Naive B cell (primary cell): ENCODE measurements around the gene MCC. TPM values are rescaled to one million over a fixed set of nuclear protein-coding genes. Genes with fewer than 3 reads are reported as not detected.

Experiments used
- ATAC-seq, 2 donors: fragments of 150-1000 bp; cut with Tn5 transposase; 2 replicates each; pipeline ENCODE4 v1.10.0; 2021; ENCODE audit warnings: low read depth in 2 of 2, mild to moderate bottlenecking in 2 of 2, moderate library complexity in 2 of 2
- DNase-seq: peaks from one replicate; pipeline ENCODE4 v3.0.0; 2022
- H3K27ac Mint-ChIP-seq, 6 donors: one replicate each; pipeline ENCODE4 v1.8.0; 2020 to 2022; ENCODE audit warnings: mild to moderate bottlenecking in 6 of 6, mixed read lengths in 6 of 6, moderate library complexity in 5 of 6, inconsistent platforms in 2 of 6
- H3K27me3 Mint-ChIP-seq, 3 donors: one replicate each; pipeline ENCODE4 v1.8.0; 2021 to 2022; ENCODE audit warnings: mixed read lengths in 3 of 3, mild to moderate bottlenecking in 1 of 3
- H3K36me3 Mint-ChIP-seq, 2 donors: one replicate each; pipeline ENCODE4 v1.8.0; 2020 to 2022; ENCODE audit warnings: mixed read lengths in 2 of 2, inconsistent platforms in 1 of 2, mild to moderate bottlenecking in 1 of 2
- H3K4me1 Mint-ChIP-seq, 3 donors: one replicate each; pipeline ENCODE4 v1.8.0; 2020 to 2022; ENCODE audit warnings: mixed read lengths in 3 of 3, inconsistent platforms in 1 of 3, mild to moderate bottlenecking in 1 of 3, moderate library complexity in 1 of 3
- H3K4me3 Mint-ChIP-seq, 8 donors: one replicate each; pipeline ENCODE4 v1.8.0; 2020 to 2022; ENCODE audit warnings: mild to moderate bottlenecking in 8 of 8, mixed read lengths in 8 of 8, moderate library complexity in 8 of 8, inconsistent platforms in 2 of 8
- H3K9me3 Mint-ChIP-seq, 7 donors: one replicate each; pipeline ENCODE4 v1.8.0; 2020 to 2022; ENCODE audit warnings: mixed read lengths in 7 of 7, mild to moderate bottlenecking in 5 of 7, inconsistent platforms in 2 of 7, moderate library complexity in 1 of 7
- polyA plus RNA-seq, 6 donors: library from polyadenylated mRNA; unstranded; fragments of 300-500 nt; fragmentation: Illumina TruSeq; gene quantifications; one replicate each; pipeline ENCODE4 v1.2.3, GENCODE V29; 2021; ENCODE audit warnings: low read depth in 6 of 6

The MCC gene
- polyA plus RNA-seq, 6 donors from 2014 or later: 0.16 to 0.56 (median 0.31) TPM; not detected in 1

GRCh38 chr5:113367586-113367985 lies 120.7 kb downstream of the MCC start:
- H3K9me3 Mint-ChIP-seq: peaks cover 8 to 28% (median 19%) of the 10 kb centered on the region in 7 donors
- no peak overlapping the region for H3K4me3 Mint-ChIP-seq
- H3K27ac Mint-ChIP-seq: no peak overlapping the region
- H3K27me3 Mint-ChIP-seq: peaks cover 17 to 28% (median 21%) of the 10 kb centered on the region in 3 donors
- peaks cover 11 to 21% of the 10 kb centered on the region in 2 donors for H3K36me3 Mint-ChIP-seq
- ATAC-seq: no peak
- H3K4me1 Mint-ChIP-seq: no peaks in the 10 kb centered on the region
- no peak for DNase-seq

- DNase-seq (no peak), ATAC-seq (no peak)
- H3K4me3 Mint-ChIP-seq: no peak overlapping the region
- H3K9me3 Mint-ChIP-seq: peaks cover 8 to 28% (median 19%) of the 10 kb centered on the region in 7 donors
- H3K27me3 Mint-ChIP-seq: peaks cover 4 to 21% (median 11%) of the 10 kb centered on the region in 3 donors
- peaks cover 11 to 21% of the 10 kb centered on the region in 2 donors for H3K36me3 Mint-ChIP-seq
- H3K27ac Mint-ChIP-seq: no peak overlapping the region
- no peaks in the 10 kb centered on the region for H3K4me1 Mint-ChIP-seq
Observed at GRCh38 chr5:113364466-113364865, 123.8 kb downstream of the MCC start.

GRCh38 chr5:113361701-113362100 lies 126.6 kb downstream of the MCC start:
- Mint-ChIP-seq H3K27ac (no peak overlapping the region), H3K4me3 (no peak overlapping the region), H3K9me3 (peaks cover 8 to 28% (median 19%) of the 10 kb centered on the region in 7 donors), H3K36me3 (peaks cover 11 to 21% of the 10 kb centered on the region in 2 donors), H3K4me1 (no peaks in the 10 kb centered on the region), H3K27me3 (peaks cover 0 to 19% (median 5%) of the 10 kb centered on the region in 3 donors)
- DNase-seq (no peak), ATAC-seq (no peak)

GRCh38 chr5:113359419-113359818 lies 128.8 kb downstream of the MCC start:
- Mint-ChIP-seq H3K4me3 (no peak overlapping the region), H3K27me3 (peaks cover 0 to 19% (median 5%) of the 10 kb centered on the region in 3 donors), H3K4me1 (no peaks in the 10 kb centered on the region), H3K9me3 (peaks cover 0 to 12% (median 8%) of the 10 kb centered on the region in 7 donors), H3K27ac (no peak overlapping the region), H3K36me3 (peaks cover 5 to 8% of the 10 kb centered on the region in 2 donors)
- DNase-seq: no peak
- no peak for ATAC-seq

- Mint-ChIP-seq H3K36me3 (peaks cover 3 to 5% of the 10 kb centered on the region in 2 donors), H3K4me1 (no peaks in the 10 kb centered on the region), H3K27me3 (peaks cover 0 to 16% (median 5%) of the 10 kb centered on the region in 3 donors), H3K4me3 (no peak overlapping the region), H3K9me3 (peaks cover 0 to 6% (median 4%) of the 10 kb centered on the region in 7 donors), H3K27ac (no peak overlapping the region)
- no peak for ATAC-seq
- DNase-seq: no peak
Observed at GRCh38 chr5:113358696-113359095, 129.6 kb downstream of the MCC start.

GRCh38 chr5:113357696-113358476 lies 130.4 kb downstream of the MCC start:
- H3K9me3 Mint-ChIP-seq: no peaks in the 10 kb centered on the region
- ATAC-seq: no peak
- H3K36me3 Mint-ChIP-seq: no peaks in the 10 kb centered on the region
- DNase-seq: no peak
- no peaks in the 10 kb centered on the region for H3K4me1 Mint-ChIP-seq
- no peak overlapping the region for H3K27ac Mint-ChIP-seq
- H3K4me3 Mint-ChIP-seq: no peak overlapping the region
- peaks cover 0 to 13% (median 5%) of the 10 kb centered on the region in 3 donors for H3K27me3 Mint-ChIP-seq

- H3K27me3 Mint-ChIP-seq: peaks cover 0 to 13% (median 5%) of the 10 kb centered on the region in 3 donors
- H3K9me3 Mint-ChIP-seq: no peaks in the 10 kb centered on the region
- no peak for DNase-seq
- H3K4me1 Mint-ChIP-seq: no peaks in the 10 kb centered on the region
- no peak for ATAC-seq
- H3K36me3 Mint-ChIP-seq: no peaks in the 10 kb centered on the region
- H3K4me3 Mint-ChIP-seq: no peak overlapping the region
- H3K27ac Mint-ChIP-seq: no peak overlapping the region
Observed at GRCh38 chr5:113356487-113356886, 131.8 kb downstream of the MCC start.

- no peak overlapping the region for H3K27ac Mint-ChIP-seq
- no peaks in the 10 kb centered on the region for H3K9me3 Mint-ChIP-seq
- DNase-seq (no peak), ATAC-seq (no peak)
- peaks cover 5 to 10% (median 6%) of the 10 kb centered on the region in 3 donors for H3K27me3 Mint-ChIP-seq
- no peaks in the 10 kb centered on the region for H3K4me1 Mint-ChIP-seq
- no peak overlapping the region for H3K4me3 Mint-ChIP-seq
- no peaks in the 10 kb centered on the region for H3K36me3 Mint-ChIP-seq
Observed at GRCh38 chr5:113354055-113354454, 134.2 kb downstream of the MCC start.

- Mint-ChIP-seq H3K4me1 (no peaks in the 10 kb centered on the region), H3K27me3 (peaks cover 21 to 50% (median 43%) of the 10 kb centered on the region in 3 donors), H3K36me3 (no peaks in the 10 kb centered on the region), H3K9me3 (peaks cover 0 to 4% (median 1%) of the 10 kb centered on the region in 7 donors), H3K27ac (no peak overlapping the region), H3K4me3 (no peak overlapping the region)
- ATAC-seq (no peak), DNase-seq (no peak)
Observed at GRCh38 chr5:113347572-113347971, 140.7 kb downstream of the MCC start.

GRCh38 chr5:113344973-113345940 lies 143.0 kb downstream of the MCC start:
- DNase-seq (no peak), ATAC-seq (no peak)
- H3K27ac Mint-ChIP-seq: no peak overlapping the region
- peaks cover 38 to 56% (median 47%) of the 10 kb centered on the region in 3 donors for H3K27me3 Mint-ChIP-seq
- peaks cover 0 to 4% (median 1%) of the 10 kb centered on the region in 7 donors for H3K9me3 Mint-ChIP-seq
- H3K36me3 Mint-ChIP-seq: no peaks in the 10 kb centered on the region
- no peak overlapping the region for H3K4me3 Mint-ChIP-seq
- no peaks in the 10 kb centered on the region for H3K4me1 Mint-ChIP-seq

GRCh38 chr5:113343343-113343742 lies 144.9 kb downstream of the MCC start:
- DNase-seq (no peak), ATAC-seq (no peak)
- H3K9me3 Mint-ChIP-seq: peaks cover 0 to 4% (median 0%) of the 10 kb centered on the region in 7 donors
- H3K36me3 Mint-ChIP-seq: no peaks in the 10 kb centered on the region
- H3K27ac Mint-ChIP-seq: no peak overlapping the region
- no peaks in the 10 kb centered on the region for H3K4me1 Mint-ChIP-seq
- peaks cover 37 to 49% (median 39%) of the 10 kb centered on the region in 3 donors for H3K27me3 Mint-ChIP-seq
- H3K4me3 Mint-ChIP-seq: no peak overlapping the region

- Mint-ChIP-seq H3K27ac (no peak overlapping the region), H3K9me3 (peaks cover 0 to 1% (median 0%) of the 10 kb centered on the region in 7 donors), H3K4me1 (no peaks in the 10 kb centered on the region), H3K36me3 (no peaks in the 10 kb centered on the region), H3K27me3 (peaks cover 39 to 58% (median 48%) of the 10 kb centered on the region in 3 donors), H3K4me3 (no peak overlapping the region)
- ATAC-seq: no peak
- DNase-seq: no peak
Observed at GRCh38 chr5:113340537-113340936, 147.7 kb downstream of the MCC start.

GRCh38 chr5:113338628-113339027 lies 149.6 kb downstream of the MCC start:
- DNase-seq (no peak), ATAC-seq (no peak)
- H3K27me3 Mint-ChIP-seq: peaks cover 23 to 47% (median 39%) of the 10 kb centered on the region in 3 donors
- no peaks in the 10 kb centered on the region for H3K36me3 Mint-ChIP-seq
- H3K4me3 Mint-ChIP-seq: no peak overlapping the region
- no peaks in the 10 kb centered on the region for H3K4me1 Mint-ChIP-seq
- H3K9me3 Mint-ChIP-seq: no peaks in the 10 kb centered on the region
- H3K27ac Mint-ChIP-seq: no peak overlapping the region
